Endothelial cell of umbilical vein (primary cell): ENCODE data around the gene APOL5. TPM values are rescaled to one million over a fixed set of nuclear protein-coding genes. Genes with fewer than 3 reads are reported as not detected.

Experiments
- BruUV-seq: library from RNA; stranded (reverse); fragments of 400-500 nt; replicated peaks from 2 replicates; lab custom pipeline; 2021; lab: Mats Ljungman, UMichigan
- CTCF ChIA-PET: fragments of 300-600, 350-600 bp; sonication (Branson Sonifier 250); formaldehyde crosslinking; loops from one replicate; lab custom pipeline; 2021; ENCODE audit warnings: antibody characterized with exemption, inconsistent platforms; lab: Charles Lee
- POLR2A ChIA-PET: fragments of 300-600, 350-600 bp; sonication (Branson Sonifier 250); formaldehyde crosslinking; loops from one replicate; lab custom pipeline; 2021; ENCODE audit warnings: antibody characterized with exemption, inconsistent platforms; lab: Charles Lee
- DNase-seq: peaks from one replicate; pipeline ENCODE4 v3.0.0-alpha.2; 2011; ENCODE audit warnings: low read depth, low spot score
- FAIRE-seq: peaks from 2 replicates; lab custom pipeline; 2011; peaks lifted over from hg19 to GRCh38; lab: Jason Lieb, UNC
- H2AFZ ChIP-seq: 2 replicates; pipeline ENCODE4 v1.6.0; 2012; ENCODE audit warnings: low read depth, low read length, control low read depth, inconsistent platforms
- H3K27ac ChIP-seq: 2 replicates; pipeline ENCODE4 v1.5.1; 2011; ENCODE audit warnings: low read depth, mild to moderate bottlenecking, control low read depth, low read length, moderate library complexity; ENCODE audit not compliant: insufficient read depth
- H3K27me3 ChIP-seq, 2 experiments: 2 replicates each; pipeline versions ENCODE4 v1.6.0 to v1.6.1; 2011; ENCODE audit warnings: low read length in 2 of 2, mixed read lengths in 1 of 2; ENCODE audit not compliant: control insufficient read depth in 2 of 2, insufficient read depth in 2 of 2
- H3K36me3 ChIP-seq, 2 experiments: 2 replicates in 1 of 2; 3 replicates in 1 of 2; pipeline ENCODE4 v1.5.1; 2011; ENCODE audit warnings: low read length in 2 of 2, mild to moderate bottlenecking in 1 of 2, moderate library complexity in 1 of 2; ENCODE audit not compliant: control insufficient read depth in 2 of 2, insufficient read depth in 2 of 2; ENCODE audit errors: extremely low read depth in 1 of 2
- H3K4me1 ChIP-seq: 3 replicates; pipeline ENCODE4 v1.5.1; 2011; ENCODE audit warnings: mild to moderate bottlenecking, low read length; ENCODE audit not compliant: control insufficient read depth, insufficient read depth; ENCODE audit errors: extremely low read depth
- H3K4me2 ChIP-seq: 2 replicates; pipeline ENCODE4 v1.6.1; 2011; ENCODE audit warnings: low read length, control low read depth, mixed read lengths; ENCODE audit not compliant: insufficient read depth
- H3K4me3 ChIP-seq, 3 experiments: fragments of 200-600 bp in 1 of 3; sonication (generic), shearing (Covaris generic) in 1 of 3; replicated peaks in 1 of 3; 2 replicates each; pipeline ENCODE4 v1.5.1; 2011 to 2016; ENCODE audit warnings: control low read depth in 3 of 3, low read length in 3 of 3, mild to moderate bottlenecking in 2 of 3, inconsistent platforms in 1 of 3, low read depth in 1 of 3, moderate library complexity in 1 of 3; ENCODE audit not compliant: insufficient read depth in 1 of 3
- H3K79me2 ChIP-seq: 2 replicates; pipeline ENCODE4 v1.6.0; 2012; ENCODE audit warnings: low read length, inconsistent platforms; ENCODE audit not compliant: control insufficient read depth, insufficient read depth
- H3K9ac ChIP-seq: replicated peaks from 2 replicates; pipeline ENCODE3; 2011; ENCODE audit warnings: low read length, control low read depth; ENCODE audit not compliant: insufficient read depth; ENCODE audit errors: extremely low read depth
- H3K9me1 ChIP-seq: replicated peaks from 3 replicates; pipeline ENCODE4 v1.6.0; 2011; ENCODE audit warnings: mild to moderate bottlenecking, low read length; ENCODE audit not compliant: control insufficient read depth, insufficient read depth; ENCODE audit errors: extremely low read depth
- H3K9me3 ChIP-seq: replicated peaks from 2 replicates; pipeline ENCODE4 v1.5.1; 2012; ENCODE audit warnings: low read length, inconsistent platforms; ENCODE audit not compliant: control insufficient read depth, insufficient read depth
- H4K20me1 ChIP-seq: replicated peaks from 2 replicates; pipeline ENCODE3; 2011; ENCODE audit warnings: mild to moderate bottlenecking, low read length; ENCODE audit not compliant: control insufficient read depth, insufficient read depth; ENCODE audit errors: extremely low read depth
- FOS ChIP-seq: IDR thresholded peaks from 2 replicates; pipeline ENCODE4 v1.6.1; 2011; ENCODE audit warnings: mild to moderate bottlenecking, low read length, moderate library complexity, borderline replicate concordance; ENCODE audit not compliant: insufficient read depth
- GATA2 ChIP-seq: IDR thresholded peaks from 2 replicates; pipeline ENCODE4 v1.7.0; 2011; ENCODE audit warnings: low read depth, mild to moderate bottlenecking, moderate library complexity, mixed read lengths, low read length; ENCODE audit not compliant: insufficient read length, insufficient read depth
- JUN ChIP-seq: IDR thresholded peaks from 2 replicates; pipeline ENCODE4 v1.6.1; 2011; ENCODE audit warnings: borderline replicate concordance, low read depth; ENCODE audit not compliant: insufficient read length, insufficient read depth
- MYC ChIP-seq: IDR thresholded peaks from one replicate; pipeline ENCODE4 v1.6.1; 2011; ENCODE audit warnings: mild to moderate bottlenecking, low read depth, low read length
- POLR2A ChIP-seq: IDR thresholded peaks from 2 replicates; pipeline ENCODE4 v1.6.1; 2012; ENCODE audit warnings: low read depth, mild to moderate bottlenecking, control low read depth, low read length
- dilution Hi-C: fragments of 300-500 bp; cut with MboI; formaldehyde crosslinking; loops from one replicate; pipeline ENCODE4 v1.15.0; 2019; ENCODE audit warnings: low sequenced_read_pairs; ENCODE audit not compliant: extremely low pct_ligation_motif_present
- intact Hi-C: fragments of 100-400 bp; cut with micrococcal nuclease; formaldehyde crosslinking; loops from one replicate; pipeline ENCODE4 v1.10.0; 2022
- polyA plus RNA-seq, 4 experiments: library from polyadenylated mRNA; depleted of rRNA in 3 of 4; stranded (reverse) in 3 of 4; unstranded in 1 of 4; fragments of >200 nt; gene quantifications; 2 replicates each; pipeline versions ENCODE4 v1.2.1 to v1.2.3, GENCODE V29; 2011 to 2012; ENCODE audit warnings: missing spikeins in 1 of 4
- total RNA-seq: library from RNA; stranded (reverse); gene quantifications from 2 replicates; pipeline ENCODE4 v1.2.3, GENCODE V29; 2021
- TF ChIP-seq, protein P1 (sequence below), 2 donors: IDR thresholded peaks; 1 replicate in 1 of 2; 2 replicates in 1 of 2; pipeline ENCODE4 v1.5.1; 2011; ENCODE audit warnings: low read length in 2 of 2, mild to moderate bottlenecking in 2 of 2, moderate library complexity in 2 of 2, control low read depth in 1 of 2, inconsistent platforms in 1 of 2, low read depth in 1 of 2; ENCODE audit not compliant: insufficient read depth in 1 of 2; ENCODE audit errors: extremely low read depth in 1 of 2
- TF ChIP-seq, protein P2 (sequence below): IDR thresholded peaks from 2 replicates; pipeline ENCODE4 v1.6.1; 2011; ENCODE audit not compliant: insufficient read depth, insufficient read length

Gene APOL5
- total and polyA plus RNA-seq, 2 donors (not counting 3 experiments of a cell fraction or from before 2014, with no cell fraction given): not detected

DNA sequence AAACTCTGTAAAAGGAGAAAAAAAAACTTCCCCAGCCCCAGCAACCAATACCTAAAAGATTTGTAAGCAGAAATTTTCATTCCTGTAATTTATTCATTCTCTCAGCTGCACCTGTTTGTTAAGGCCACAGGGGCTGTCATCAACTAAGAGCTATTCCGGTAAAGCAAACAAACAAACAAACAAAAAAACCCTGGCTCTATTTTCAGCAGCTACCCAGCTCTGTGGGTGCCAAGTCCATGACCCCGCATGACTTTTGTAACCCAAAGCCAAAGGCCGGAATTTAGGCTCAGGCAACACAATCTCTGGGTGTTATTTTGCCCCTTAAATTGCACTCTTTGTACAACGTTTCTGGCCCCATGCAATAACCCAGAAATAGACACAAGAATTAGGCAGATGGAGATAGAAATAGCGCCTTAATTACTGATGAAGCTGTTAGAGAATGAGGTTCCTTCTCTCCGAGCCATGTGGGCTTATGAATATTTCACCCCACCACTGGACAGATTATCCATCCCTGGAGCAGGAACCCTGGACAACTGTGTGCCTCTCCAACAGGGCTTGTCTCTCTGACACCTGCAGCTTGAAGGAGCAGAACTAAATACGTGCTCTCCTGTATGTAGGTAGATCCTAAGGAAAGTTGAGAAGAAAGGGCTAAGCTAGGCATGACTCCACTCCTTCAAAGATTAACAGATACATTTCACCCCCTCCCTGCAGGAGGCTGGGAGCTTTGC is 40.0 kb upstream of the APOL5 start:
- Histone ChIP-seq H3K4me2 (no peak overlapping the region), H3K27ac (no peak overlapping the region), H3K9me3 (no peaks in the 10 kb centered on the region), H3K4me3 (no peak overlapping the region), H3K4me1 (no peaks in the 10 kb centered on the region), H3K36me3 (no peaks in the 10 kb centered on the region), H3K79me2 (no peaks in the 10 kb centered on the region), H4K20me1 (no peaks in the 10 kb centered on the region), H3K9ac (no peak overlapping the region), H3K9me1 (no peaks in the 10 kb centered on the region), H2AFZ (no peak overlapping the region), H3K27me3 (peaks cover 8 to 24% of the 10 kb centered on the region in 2 experiments)
- FAIRE-seq: no peak
- dilution Hi-C loops (no loop called here), intact Hi-C loops (no loop called here)
- ChIA-PET CTCF (interaction anchor here (0.8 to 1.9 kb wide), 6 partner anchors 9 to 388 kb away, joined by 3 to 5 read pairs (median 3); no protein-coding TSS in a partner anchor), POLR2A (no interaction called here)
- TF ChIP-seq GATA2 (no peak), POLR2A (no peak), MYC (no peak), FOS (no peak), JUN (no peak)
- TF ChIP-seq, protein P1, sequence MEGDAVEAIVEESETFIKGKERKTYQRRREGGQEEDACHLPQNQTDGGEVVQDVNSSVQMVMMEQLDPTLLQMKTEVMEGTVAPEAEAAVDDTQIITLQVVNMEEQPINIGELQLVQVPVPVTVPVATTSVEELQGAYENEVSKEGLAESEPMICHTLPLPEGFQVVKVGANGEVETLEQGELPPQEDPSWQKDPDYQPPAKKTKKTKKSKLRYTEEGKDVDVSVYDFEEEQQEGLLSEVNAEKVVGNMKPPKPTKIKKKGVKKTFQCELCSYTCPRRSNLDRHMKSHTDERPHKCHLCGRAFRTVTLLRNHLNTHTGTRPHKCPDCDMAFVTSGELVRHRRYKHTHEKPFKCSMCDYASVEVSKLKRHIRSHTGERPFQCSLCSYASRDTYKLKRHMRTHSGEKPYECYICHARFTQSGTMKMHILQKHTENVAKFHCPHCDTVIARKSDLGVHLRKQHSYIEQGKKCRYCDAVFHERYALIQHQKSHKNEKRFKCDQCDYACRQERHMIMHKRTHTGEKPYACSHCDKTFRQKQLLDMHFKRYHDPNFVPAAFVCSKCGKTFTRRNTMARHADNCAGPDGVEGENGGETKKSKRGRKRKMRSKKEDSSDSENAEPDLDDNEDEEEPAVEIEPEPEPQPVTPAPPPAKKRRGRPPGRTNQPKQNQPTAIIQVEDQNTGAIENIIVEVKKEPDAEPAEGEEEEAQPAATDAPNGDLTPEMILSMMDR (IDR thresholded peaks at IDR 0.05; ENCODE audit: extremely low read depth in 1 of 2, insufficient read depth in 1 of 2, low read depth in 1 of 2, low read length in 2 of 2): no peak
- TF ChIP-seq, protein P2, sequence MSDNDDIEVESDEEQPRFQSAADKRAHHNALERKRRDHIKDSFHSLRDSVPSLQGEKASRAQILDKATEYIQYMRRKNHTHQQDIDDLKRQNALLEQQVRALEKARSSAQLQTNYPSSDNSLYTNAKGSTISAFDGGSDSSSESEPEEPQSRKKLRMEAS: no peak
- no peak for DNase-seq
- BruUV-seq: no TSS peak
